NCI-H2196 treated with DMSO at 0.1 percent for 48 hours (cell line): ENCODE measurements around the gene CP.

Experiments
- DNase-seq: peaks from one replicate; lab custom pipeline; 2025; ENCODE audit not compliant: unreplicated experiment; lab: John Stamatoyannopoulos, UW

CP gene

GRCh38 chr3:149186721-149187120 is 34.9 kb downstream of the CP start:
- no peak for DNase-seq

GRCh38 chr3:149186219-149186618 is 35.4 kb downstream of the CP start:
- no peak for DNase-seq

- DNase-seq = no peak
Measured at GRCh38 chr3:149181182-149181581, 40.4 kb downstream of the CP start.

GRCh38 chr3:149180057-149180573 is 41.5 kb downstream of the CP start:
- DNase-seq = peak; percentile 37

GRCh38 chr3:149179220-149179619 is 42.4 kb downstream of the CP start:
- no peak for DNase-seq

- DNase-seq = no peak
Measured at GRCh38 chr3:149177122-149177521, 44.5 kb downstream of the CP start.

GRCh38 chr3:149174901-149175300 is 46.7 kb downstream of the CP start:
- no peak for DNase-seq

GRCh38 chr3:149170672-149171071 is 51.0 kb downstream of the CP start:
- DNase-seq = no peak

- DNase-seq = no peak
Measured at GRCh38 chr3:149167898-149168297, 53.7 kb downstream of the CP start.

GRCh38 chr3:149163066-149163465 is 58.6 kb downstream of the CP start:
- DNase-seq = no peak

- DNase-seq = no peak
Measured at GRCh38 chr3:149162007-149162406, 59.6 kb downstream of the CP start.

- DNase-seq = no peak
Measured at GRCh38 chr3:149160754-149161300, 60.8 kb downstream of the CP start.

GRCh38 chr3:149153402-149153801 is 68.2 kb downstream of the CP start:
- DNase-seq = no peak

GRCh38 chr3:149152420-149152819 is 69.2 kb downstream of the CP start:
- no peak for DNase-seq

- DNase-seq = no peak
Measured at GRCh38 chr3:149151843-149152242, 69.8 kb downstream of the CP start.

GRCh38 chr3:149150436-149150835 is 71.2 kb downstream of the CP start:
- no peak for DNase-seq

- no peak for DNase-seq
Measured at GRCh38 chr3:149145974-149146373, 75.7 kb downstream of the CP start.

- DNase-seq = no peak
Measured at GRCh38 chr3:149145356-149145755, 76.3 kb downstream of the CP start.

GRCh38 chr3:149142682-149143081 is 78.9 kb downstream of the CP start:
- no peak for DNase-seq

- DNase-seq = no peak
Measured at GRCh38 chr3:149134575-149134974, 87.1 kb downstream of the CP start.

GRCh38 chr3:149131589-149131988 is 90.0 kb downstream of the CP start:
- DNase-seq = no peak

GRCh38 chr3:149129326-149130205 is 92.1 kb downstream of the CP start, which contains the start of gene HPS3:
TSS of gene HPS3 (plus strand) at chr3:149129638. CDS start at chr3:149129724, 86 bp downstream.
- DNase-seq = peak; percentile 95
